ENCODE measurements around the gene ENOX1. TPM values are rescaled to one million over a fixed set of nuclear protein-coding genes. Genes with fewer than 3 reads are reported as not detected.

The ENOX1 gene
- total and polyA plus RNA-seq, 2 donors (not counting 3 experiments of a cell fraction or from before 2014, with no cell fraction given) = 0.17 to 0.97 TPM

- FAIRE-seq = no peak
- Histone ChIP-seq H3K27ac (ENCODE audit: insufficient read depth, low read depth, low read length) (no peak overlapping the region), H3K79me2 (ENCODE audit: control insufficient read depth, insufficient read depth, low read length) (no peaks in the 10 kb centered on the region), H3K27me3 (ENCODE audit: control insufficient read depth in 2 of 2, insufficient read depth in 2 of 2, low read length in 2 of 2) (no peaks in the 10 kb centered on the region), H3K9ac (replicated peaks; ENCODE audit: extremely low read depth, insufficient read depth, low read length) (no peak overlapping the region), H3K9me1 (replicated peaks; ENCODE audit: control insufficient read depth, extremely low read depth, insufficient read depth, low read length) (no peaks in the 10 kb centered on the region), H3K36me3 (ENCODE audit: control insufficient read depth in 2 of 2, extremely low read depth in 1 of 2, insufficient read depth in 2 of 2, low read length in 2 of 2) (no peaks in the 10 kb centered on the region), H3K4me3 (replicated peaks in 1 of 3; ENCODE audit: insufficient read depth in 1 of 3, low read depth in 1 of 3, low read length in 3 of 3) (no peak overlapping the region), H4K20me1 (replicated peaks; ENCODE audit: control insufficient read depth, extremely low read depth, insufficient read depth, low read length) (no peaks in the 10 kb centered on the region), H2AFZ (ENCODE audit: low read depth, low read length) (no peak overlapping the region), H3K4me1 (ENCODE audit: control insufficient read depth, extremely low read depth, insufficient read depth, low read length) (no peaks in the 10 kb centered on the region), H3K9me3 (replicated peaks; ENCODE audit: control insufficient read depth, insufficient read depth, low read length) (no peaks in the 10 kb centered on the region), H3K4me2 (ENCODE audit: insufficient read depth, low read length) (no peak overlapping the region)
- BruUV-seq (replicated peaks) = no TSS peak
- no peak for DNase-seq (ENCODE audit: low read depth, low spot score)
- POLR2A ChIA-PET = no interaction called here
- intact Hi-C loops (cut with micrococcal nuclease) (no loop called here), dilution Hi-C loops (cut with MboI; ENCODE audit: extremely low pct_ligation_motif_present, low sequenced_read_pairs) (no loop called here)
- CTCF ChIA-PET = no interaction called here
- TF ChIP-seq FOS (IDR thresholded peaks at IDR 0.05; ENCODE audit: borderline replicate concordance, insufficient read depth, low read length) (no peak), EZH2 (IDR thresholded peaks at IDR 0.05; ENCODE audit: borderline replicate concordance, low read depth, low read length, severe bottlenecking) (no peak), JUN (IDR thresholded peaks at IDR 0.05; ENCODE audit: borderline replicate concordance, insufficient read depth, insufficient read length, low read depth) (no peak), GATA2 (IDR thresholded peaks at IDR 0.05; ENCODE audit: insufficient read depth, insufficient read length, low read depth, low read length) (no peak), POLR2A (IDR thresholded peaks at IDR 0.05; ENCODE audit: low read depth, low read length) (no peak), POLR2AphosphoS5 (IDR thresholded peaks at IDR 0.05; ENCODE audit: insufficient read depth, low read depth, low read length) (no peak), MYC (IDR thresholded peaks at IDR 0.05; ENCODE audit: low read depth, low read length) (no peak), CTCF (IDR thresholded peaks at IDR 0.05; ENCODE audit: extremely low read depth in 1 of 2, insufficient read depth in 1 of 2, low read depth in 1 of 2, low read length in 2 of 2) (no peak)
Observed at GRCh38 chr13:43596006-43596405, 190.8 kb downstream of the ENOX1 start.
